GM12878 (cell line): ENCODE measurements around the gene KCNMB3. TPM values are rescaled to one million over a fixed set of nuclear protein-coding genes. Genes with fewer than 3 reads are reported as not detected.
"Not testable (repeated sequence)": the region's sequence is repeated elsewhere in the genome, so short reads cannot be mapped to it uniquely, and the experiment has no call there.

Experiments used
- ATAC-seq: fragments of 200-7000 bp; cut with Tn5 transposase; 3 replicates; pipeline ENCODE4 v1.9.1; 2020; ENCODE audit warnings: mild to moderate bottlenecking, moderate library complexity
- BruUV-seq: library from RNA; stranded (reverse); fragments of 400-500 nt; replicated peaks from 2 replicates; lab custom pipeline; 2021; lab: Mats Ljungman, UMichigan
- CTCF ChIA-PET: fragments of 300-600 bp; sonication (Branson Sonifier 250); formaldehyde crosslinking; extraction: SDS; loops from one replicate; lab custom pipeline; 2021; ENCODE audit warnings: inconsistent platforms; lab: Yijun Ruan, JAX
- POLR2A ChIA-PET: fragments of 350-600 bp; formaldehyde crosslinking; extraction: SDS; loops from one replicate; lab custom pipeline; 2021; ENCODE audit warnings: inconsistent platforms; lab: Charles Lee
- RAD21 ChIA-PET: fragments of 300-600 bp; sonication (Branson Sonifier 250); formaldehyde crosslinking; loops from one replicate; lab custom pipeline; 2023; ENCODE audit warnings: antibody characterized with exemption; ENCODE audit not compliant: unreplicated experiment; lab: Charles Lee
- SMC1A ChIA-PET: fragments of 300-600 bp; sonication (Branson Sonifier 250); formaldehyde crosslinking; loops from one replicate; lab custom pipeline; 2023; ENCODE audit not compliant: unreplicated experiment, uncharacterized antibody; lab: Charles Lee
- DNase-seq: peaks from one replicate; pipeline ENCODE4 v3.0.0-alpha.2; 2011; ENCODE audit warnings: low read depth, low spot score
- FAIRE-seq: peaks from 3 replicates; lab custom pipeline; 2011; peaks lifted over from hg19 to GRCh38; lab: Jason Lieb, UNC
- H2AFZ ChIP-seq: 2 replicates; pipeline ENCODE4 v1.6.0; 2011; ENCODE audit warnings: low read depth, low read length, control low read depth; ENCODE audit not compliant: control insufficient read depth
- H3K27ac ChIP-seq: 2 replicates; pipeline ENCODE4 v1.5.1; 2011; ENCODE audit warnings: control low read depth; ENCODE audit not compliant: control insufficient read depth, insufficient read depth
- H3K27me3 ChIP-seq, 2 experiments: replicated peaks in 1 of 2; 2 replicates each; pipeline versions ENCODE4 v1.6.0 to v1.6.1; 2011; ENCODE audit warnings: low read length in 1 of 2; ENCODE audit not compliant: control insufficient read depth in 2 of 2, insufficient read depth in 2 of 2
- H3K36me3 ChIP-seq, 2 experiments: 2 replicates each; pipeline ENCODE4 v1.5.1; 2011; ENCODE audit warnings: low read length in 1 of 2; ENCODE audit not compliant: control insufficient read depth in 2 of 2, insufficient read depth in 2 of 2
- H3K4me1 ChIP-seq: 2 replicates; pipeline ENCODE4 v1.6.1; 2011; ENCODE audit warnings: mild to moderate bottlenecking, low read length, moderate library complexity, mixed read lengths; ENCODE audit not compliant: control insufficient read depth, insufficient read depth
- H3K4me2 ChIP-seq: 2 replicates; pipeline ENCODE4 v1.6.0; 2011; ENCODE audit warnings: control low read depth; ENCODE audit not compliant: control insufficient read depth, insufficient read depth
- H3K4me3 ChIP-seq: fragments of 200-600 bp; sonication (generic); 2 replicates; pipeline ENCODE4 v1.5.1; 2016
- H3K79me2 ChIP-seq: 2 replicates; pipeline ENCODE4 v1.6.0; 2011; ENCODE audit warnings: low read length; ENCODE audit not compliant: control insufficient read depth, insufficient read depth
- H3K9ac ChIP-seq: 2 replicates; pipeline ENCODE4 v1.8.0; 2011; ENCODE audit warnings: low read length, control low read depth, mixed read lengths; ENCODE audit not compliant: control insufficient read depth, insufficient read depth
- H3K9me3 ChIP-seq: replicated peaks from 3 replicates; pipeline ENCODE4 v1.5.1; 2011; ENCODE audit warnings: mild to moderate bottlenecking, low read length; ENCODE audit not compliant: control insufficient read depth, insufficient read depth
- H4K20me1 ChIP-seq: 2 replicates; pipeline ENCODE4 v1.6.0; 2011; ENCODE audit not compliant: control insufficient read depth, insufficient read depth
- E2F8 ChIP-seq: fragments of 450-650 bp; IDR thresholded peaks from 2 replicates; pipeline ENCODE4 v1.6.1; 2018; ENCODE audit warnings: mild to moderate bottlenecking, low read depth, moderate library complexity; ENCODE audit not compliant: partially characterized antibody
- JUND ChIP-seq: IDR thresholded peaks from 2 replicates; pipeline ENCODE4 v1.6.1; 2012; ENCODE audit warnings: low read depth, mild to moderate bottlenecking, low read length, improper control_type of control experiment, moderate library complexity
- MYC ChIP-seq: IDR thresholded peaks from 2 replicates; pipeline ENCODE4 v1.6.1; 2011; ENCODE audit warnings: mild to moderate bottlenecking, low read length, moderate library complexity, inconsistent platforms; ENCODE audit not compliant: insufficient read depth, insufficient replicate concordance, insufficient read length, severe bottlenecking
- NBN ChIP-seq: fragments of 450-650 bp; IDR thresholded peaks from 2 replicates; pipeline ENCODE4 v1.6.1; 2016
- POLR2AphosphoS5 ChIP-seq: IDR thresholded peaks from 2 replicates; pipeline ENCODE4 v1.6.1; 2011; ENCODE audit warnings: mild to moderate bottlenecking, low read length, inconsistent platforms
- RFX5 ChIP-seq: IDR thresholded peaks from 2 replicates; pipeline ENCODE4 v1.6.1; 2011; ENCODE audit warnings: low read depth, low read length, improper control_type of control experiment
- WGBS: methylation state at CpG from one replicate; pipeline ENCODE4 v1.1.6; 2016; ENCODE audit warnings: low lambda C conversion rate; ENCODE audit not compliant: insufficient replicate concordance, insufficient coverage; ENCODE audit errors: missing lambda C conversion rate; 5-methylcytosine and 5-hydroxymethylcytosine counted together
- in situ Hi-C: fragments of 300-500 bp; cut with MboI; formaldehyde crosslinking; loops from 9 replicates; pipeline ENCODE4 v1.14.3; 2018; ENCODE audit warnings: mixed read lengths
- intact Hi-C: fragments of 100-400 bp; cut with micrococcal nuclease; formaldehyde crosslinking; loops from one replicate; pipeline ENCODE4 v1.14.2; 2022; ENCODE audit not compliant: unreplicated experiment
- polyA plus RNA-seq, 11 experiments: library from polyadenylated mRNA; depleted of rRNA in 4 of 11; unstranded in 6 of 11; stranded (reverse) in 5 of 11; fragments of >200 nt; fragmentation: Nextera tagmentation in 4 of 11; fragmentation: Illumina TruSeq in 1 of 11; extraction: Ambion mirVana in 4 of 11; extraction: Trizol in 1 of 11; gene quantifications; 1 replicate in 1 of 11; 2 replicates in 10 of 11; pipeline versions ENCODE4 v1.2.1 to v1.2.3, GENCODE V29; 2011 to 2016; ENCODE audit warnings: inconsistent platforms in 2 of 11, missing spikeins in 2 of 11, low read depth in 1 of 11
- total RNA-seq, 4 experiments: library from RNA; depleted of rRNA in 3 of 4; stranded (reverse); fragments of >200 nt in 3 of 4; fragmentation: Illumina TruSeq in 1 of 4; extraction: Trizol in 1 of 4; gene quantifications; 2 replicates each; pipeline versions ENCODE4 v1.2.1 to v1.2.3, GENCODE V29; 2013 to 2021
- TF ChIP-seq, protein P1 (sequence below): IDR thresholded peaks from 2 replicates; pipeline ENCODE4 v1.6.1; 2011; ENCODE audit warnings: mild to moderate bottlenecking, low read depth, low read length, moderate library complexity; ENCODE audit not compliant: insufficient replicate concordance

The KCNMB3 gene
- total and polyA plus RNA-seq, 10 of the 15 experiments (the other 5 are each of a cell fraction or from before 2014, with no cell fraction given) = 0.20 to 4.6 (median 2.2) TPM

- TF ChIP-seq E2F8 (no peak), RFX5 (no peak), POLR2AphosphoS5 (no peak)
- TF ChIP-seq, protein P1, sequence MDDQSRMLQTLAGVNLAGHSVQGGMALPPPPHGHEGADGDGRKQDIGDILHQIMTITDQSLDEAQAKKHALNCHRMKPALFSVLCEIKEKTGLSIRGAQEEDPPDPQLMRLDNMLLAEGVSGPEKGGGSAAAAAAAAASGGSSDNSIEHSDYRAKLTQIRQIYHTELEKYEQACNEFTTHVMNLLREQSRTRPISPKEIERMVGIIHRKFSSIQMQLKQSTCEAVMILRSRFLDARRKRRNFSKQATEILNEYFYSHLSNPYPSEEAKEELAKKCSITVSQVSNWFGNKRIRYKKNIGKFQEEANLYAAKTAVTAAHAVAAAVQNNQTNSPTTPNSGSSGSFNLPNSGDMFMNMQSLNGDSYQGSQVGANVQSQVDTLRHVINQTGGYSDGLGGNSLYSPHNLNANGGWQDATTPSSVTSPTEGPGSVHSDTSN = no peak
Observed at GRCh38 chr3:179247289-179248015, 3.5 kb downstream of the KCNMB3 start (continued).

DNA sequence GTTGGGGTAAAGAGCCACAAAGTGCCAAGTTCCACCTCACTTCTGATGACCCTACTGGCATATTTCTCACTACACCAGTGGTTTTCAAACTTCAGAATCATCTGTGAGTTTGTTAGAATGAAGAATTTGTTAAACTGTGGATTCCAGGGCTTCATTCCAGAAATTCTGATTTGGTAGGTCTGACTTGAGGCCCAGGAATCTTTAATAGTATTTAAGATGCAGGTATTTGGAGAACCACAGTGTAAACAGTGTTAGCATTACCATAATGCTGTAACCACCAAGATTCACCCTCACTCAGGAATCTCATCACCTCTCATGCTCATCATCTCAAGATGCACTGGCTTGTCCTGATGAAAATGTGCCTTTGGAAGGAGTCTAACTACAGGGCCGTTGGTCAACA is 6.0 kb downstream of the KCNMB3 start:
- no peak overlapping the region for H3K4me3 ChIP-seq
- whole genome bisulfite sequencing = 56% methylated on average over 1 of the region's 1 CpG

DNA sequence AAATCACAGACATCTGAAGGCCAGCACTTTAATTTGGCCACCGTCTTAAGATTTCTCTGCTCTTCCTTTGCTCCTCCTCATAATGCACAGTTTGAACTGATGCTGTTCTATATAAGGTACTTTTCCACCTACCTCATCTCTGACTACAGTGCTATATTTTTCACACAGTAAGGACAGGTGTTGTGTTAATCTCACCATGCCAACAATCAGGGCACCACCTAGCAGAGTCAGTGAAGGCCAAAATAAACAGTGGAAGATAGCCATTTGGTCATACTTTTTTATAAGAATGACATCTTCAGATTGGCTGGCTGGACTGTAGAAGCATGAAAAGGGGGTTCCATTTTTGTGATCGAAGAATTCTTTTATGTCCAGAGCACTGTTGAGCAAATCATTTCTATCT is 8.1 kb downstream of the KCNMB3 start:
- H3K27me3 ChIP-seq, H3K4me3 ChIP-seq, DNase-seq, H3K4me2 ChIP-seq, H3K79me2 ChIP-seq, H3K4me1 ChIP-seq, intact Hi-C loops, H3K9ac ChIP-seq, BruUV-seq, H3K9me3 ChIP-seq, H4K20me1 ChIP-seq, RAD21 ChIA-PET, in situ Hi-C loops, ATAC-seq, FAIRE-seq, H3K27ac ChIP-seq, H2AFZ ChIP-seq, CTCF ChIA-PET, H3K36me3 ChIP-seq: not testable (repeated sequence)
- ChIA-PET POLR2A (interaction anchor here (1.5 kb wide), 1 partner anchor 13 kb away, joined by 5 read pairs; no protein-coding TSS in a partner anchor), SMC1A (interaction anchor here (0.6 kb wide), 1 partner anchor 166 kb away, joined by 5 read pairs; no protein-coding TSS in a partner anchor)
- 100% methylated on average over 1 of the region's 2 CpGs for WGBS

More for the DNA sequence above, 6.0 kb downstream of the KCNMB3 start:
- DNase-seq = no peak
- TF ChIP-seq NBN (no peak), MYC (no peak), JUND (no peak)
- TF ChIP-seq, protein P1 = no peak
- ChIA-PET CTCF (interaction anchor here (1.1 kb wide), 1 partner anchor 10 kb away, joined by 3 read pairs; no protein-coding TSS in a partner anchor), RAD21 (no interaction called here), SMC1A (no interaction called here), POLR2A (interaction anchor here (0.5 kb wide), 1 partner anchor 32 kb away, joined by 3 read pairs; no protein-coding TSS in a partner anchor)
- Histone ChIP-seq H4K20me1 (no peaks in the 10 kb centered on the region), H2AFZ (no peak overlapping the region), H3K4me1 (no peaks in the 10 kb centered on the region), H3K4me2 (no peak overlapping the region), H3K9ac (no peak overlapping the region), H3K9me3 (no peaks in the 10 kb centered on the region), H3K27me3 (no peaks in the 10 kb centered on the region), H3K36me3 (no peaks in the 10 kb centered on the region), H3K27ac (no peak overlapping the region), H3K79me2 (no peaks in the 10 kb centered on the region)
- BruUV-seq = no TSS peak
- FAIRE-seq = no peak
- intact Hi-C loops (no loop called here), in situ Hi-C loops (no loop called here)
- no peak for ATAC-seq
